HCT116 (cell line): ENCODE results near the gene C3orf70. TPM values are rescaled to one million over a fixed set of nuclear protein-coding genes. Genes with fewer than 3 reads are reported as not detected.

Experiments used
- ATAC-seq: fragments of 200-7000 bp; cut with Tn5 transposase; 2 replicates; pipeline ENCODE4 v1.9.1; 2020; ENCODE audit warnings: mild to moderate bottlenecking, moderate library complexity
- BruUV-seq: library from RNA; stranded (reverse); fragments of 400-500 nt; replicated peaks from 2 replicates; lab custom pipeline; 2021; lab: Mats Ljungman, UMichigan
- CTCF ChIA-PET: fragments of 300-600 bp; sonication (Branson Sonifier 250); formaldehyde crosslinking; loops from one replicate; lab custom pipeline; 2021; ENCODE audit warnings: antibody characterized with exemption; lab: Charles Lee
- POLR2A ChIA-PET: fragments of 300-600, 350-600 bp; sonication (Branson Sonifier 250); formaldehyde crosslinking; loops from one replicate; lab custom pipeline; 2021; ENCODE audit warnings: antibody characterized with exemption; lab: Charles Lee
- RAD21 ChIA-PET, 2 experiments: fragments of 300-600 bp; sonication (Branson Sonifier 250); formaldehyde crosslinking; loops; one replicate each; lab custom pipeline; 2023; ENCODE audit warnings: low total read pairs in 2 of 2; ENCODE audit not compliant: uncharacterized antibody in 2 of 2, unreplicated experiment in 2 of 2, low non-redundant PET in 1 of 2; lab: Charles Lee
- DNase-seq: peaks from one replicate; pipeline ENCODE4 v3.0.0-alpha.2; 2010; ENCODE audit warnings: low read depth, low spot score
- H2AFZ ChIP-seq: fragments of 200-600 bp; shearing (Covaris generic), sonication (generic); 2 replicates; pipeline ENCODE4 v1.6.1; 2017; ENCODE audit warnings: low read depth, mixed run types, mixed read lengths, antibody characterized with exemption, low read length; ENCODE audit not compliant: poor library complexity, severe bottlenecking
- H3K27ac ChIP-seq: 2 replicates; pipeline ENCODE4 v1.5.1; 2012; ENCODE audit warnings: low read depth, low read length
- H3K27me3 ChIP-seq: fragments of 200-600 bp; sonication (generic); 2 replicates; pipeline ENCODE4 v1.6.1; 2016; ENCODE audit warnings: mixed run types, low read length, mixed read lengths; ENCODE audit not compliant: insufficient read depth
- H3K36me3 ChIP-seq, 2 experiments: fragments of 200-500 bp in 1 of 2; fragments of 200-600 bp in 1 of 2; sonication (Bioruptor generic) in 1 of 2; sonication (generic) in 1 of 2; 2 replicates each; pipeline versions ENCODE4 v1.5.1 to v1.6.1; 2014 to 2016; ENCODE audit warnings: low read length in 2 of 2, inconsistent platforms in 1 of 2, mixed read lengths in 1 of 2, mixed run types in 1 of 2; ENCODE audit not compliant: insufficient read depth in 2 of 2, control insufficient read depth in 1 of 2
- H3K4me1 ChIP-seq, 2 experiments: fragments of 200-600 bp in 1 of 2; sonication (generic) in 1 of 2; 2 replicates each; pipeline versions ENCODE4 v1.5.1 to v1.6.1; 2012 to 2017; ENCODE audit warnings: low read length in 2 of 2, inconsistent platforms in 1 of 2, mild to moderate bottlenecking in 1 of 2, mixed read lengths in 1 of 2, mixed run types in 1 of 2, moderate library complexity in 1 of 2; ENCODE audit not compliant: insufficient read depth in 2 of 2, control insufficient read depth in 1 of 2
- H3K4me2 ChIP-seq: fragments of 200-600 bp; sonication (generic); 2 replicates; pipeline ENCODE4 v1.6.1; 2017; ENCODE audit warnings: mixed run types, low read length, mixed read lengths
- H3K4me3 ChIP-seq, 2 experiments: fragments of 200-600 bp in 1 of 2; sonication (generic) in 1 of 2; replicated peaks in 1 of 2; 2 replicates each; pipeline ENCODE4 v1.5.1; 2011 to 2016; ENCODE audit warnings: low read length in 2 of 2, control low read depth in 1 of 2, low read depth in 1 of 2, mild to moderate bottlenecking in 1 of 2, mixed read lengths in 1 of 2, mixed run types in 1 of 2
- H3K79me2 ChIP-seq: fragments of 200-600 bp; sonication (generic); 2 replicates; pipeline ENCODE4 v1.6.1; 2017; ENCODE audit warnings: mild to moderate bottlenecking, mixed run types, low read length, moderate library complexity, mixed read lengths; ENCODE audit not compliant: insufficient read depth
- H3K9ac ChIP-seq: fragments of 200-600 bp; sonication (generic); 2 replicates; pipeline ENCODE4 v1.6.1; 2016; ENCODE audit warnings: low read length, mixed read lengths
- H3K9me2 ChIP-seq: fragments of 200-600 bp; sonication (generic), shearing (Covaris generic); 2 replicates; pipeline ENCODE4 v1.6.1; 2017; ENCODE audit warnings: mixed run types, mild to moderate bottlenecking, moderate library complexity; ENCODE audit not compliant: insufficient read depth
- H3K9me3 ChIP-seq, 2 experiments: fragments of 200-500 bp in 1 of 2; fragments of 200-600 bp in 1 of 2; sonication (Bioruptor generic) in 1 of 2; sonication (generic) in 1 of 2; 2 replicates each; pipeline ENCODE4 v1.6.1; 2014 to 2017; ENCODE audit warnings: low read length in 2 of 2, mixed read lengths in 2 of 2, inconsistent platforms in 1 of 2, low read depth in 1 of 2, mild to moderate bottlenecking in 1 of 2, mixed run types in 1 of 2, moderate library complexity in 1 of 2; ENCODE audit not compliant: control insufficient read depth in 1 of 2, insufficient read depth in 1 of 2
- H4K20me1 ChIP-seq: fragments of 200-600 bp; sonication (generic), shearing (Covaris generic); 2 replicates; pipeline ENCODE4 v1.6.1; 2017; ENCODE audit warnings: mixed run types, mild to moderate bottlenecking, moderate library complexity; ENCODE audit not compliant: insufficient read depth
- ATF3 ChIP-seq: IDR thresholded peaks from 2 replicates; pipeline ENCODE4 v1.6.1; 2012
- CEBPB ChIP-seq: IDR thresholded peaks from 2 replicates; pipeline ENCODE4 v1.6.1; 2012; ENCODE audit warnings: low read depth
- EZH2phosphoT487 ChIP-seq: fragments of 200-600 bp; IDR thresholded peaks from 2 replicates; pipeline ENCODE4 v1.6.1; 2018; ENCODE audit warnings: antibody characterized with exemption, borderline replicate concordance
- JUND ChIP-seq: IDR thresholded peaks from 2 replicates; pipeline ENCODE4 v1.6.1; 2012
- RAD21 ChIP-seq: IDR thresholded peaks from 2 replicates; pipeline ENCODE4 v1.6.1; 2012; ENCODE audit warnings: low read depth, mild to moderate bottlenecking
- TCF7L2 ChIP-seq: IDR thresholded peaks from 2 replicates; pipeline ENCODE4 v1.7.0; 2011; ENCODE audit warnings: borderline replicate concordance, inconsistent platforms; ENCODE audit not compliant: insufficient read depth, insufficient read length; ENCODE audit errors: extremely low read depth
- ZBTB33 ChIP-seq: IDR thresholded peaks from 2 replicates; pipeline ENCODE4 v1.6.1; 2011; ENCODE audit warnings: mild to moderate bottlenecking, low read length, moderate library complexity; ENCODE audit not compliant: insufficient replicate concordance; ENCODE audit errors: extremely low read depth
- ZFX ChIP-seq: fragments of 450-650 bp; IDR thresholded peaks from 2 replicates; pipeline ENCODE4 v1.6.1; 2017
- ZNF274 ChIP-seq: fragments of 200-500 bp; sonication (Bioruptor generic); IDR thresholded peaks from 2 replicates; pipeline ENCODE4 v1.6.1; 2014; ENCODE audit warnings: mild to moderate bottlenecking, low read depth, low read length, inconsistent platforms
- intact Hi-C: fragments of 100-400 bp; cut with micrococcal nuclease; formaldehyde crosslinking; loops from 2 replicates; pipeline ENCODE4 v1.10.0; 2022
- total RNA-seq: library from RNA; stranded (reverse); gene quantifications from one replicate; pipeline ENCODE4 v1.2.1, GENCODE V29; 2021; ENCODE audit not compliant: unreplicated experiment

Gene C3orf70
- total RNA-seq, 1 experiment from 2014 or later = not detected

GRCh38 chr3:185144784-185145183 is 8.1 kb downstream of the C3orf70 start:
- no TSS peak for BruUV-seq
- POLR2A ChIA-PET = no interaction called here
- RAD21 ChIA-PET = no interaction called here
- H3K27me3 ChIP-seq = peaks cover 28% of the 10 kb centered on the region
- no peaks in the 10 kb centered on the region for H4K20me1 ChIP-seq
- no peak for DNase-seq
- H3K27ac ChIP-seq = no peak overlapping the region
- no peak overlapping the region for H2AFZ ChIP-seq
- no peaks in the 10 kb centered on the region for H3K9me2 ChIP-seq
- no peaks in the 10 kb centered on the region for H3K4me1 ChIP-seq
- no peak for TF ChIP-seq ZFX
- TF ChIP-seq TCF7L2 = no peak
- no peak for TF ChIP-seq ZBTB33
- TF ChIP-seq EZH2phosphoT487 = no peak
- TF ChIP-seq JUND = no peak
- TF ChIP-seq ATF3 = no peak
- TF ChIP-seq RAD21 = no peak
- CTCF ChIA-PET = no interaction called here
- no peak overlapping the region for H3K4me2 ChIP-seq
- no peak overlapping the region for H3K4me3 ChIP-seq
- no peaks in the 10 kb centered on the region for H3K36me3 ChIP-seq
- no peaks in the 10 kb centered on the region for H3K79me2 ChIP-seq
- no peak for ATAC-seq
- H3K9me3 ChIP-seq = no peaks in the 10 kb centered on the region
- intact Hi-C loops = no loop called here
- H3K9ac ChIP-seq = no peak overlapping the region

GRCh38 chr3:185137821-185138220 is 15.0 kb downstream of the C3orf70 start:
- Histone ChIP-seq H3K4me2 (no peak overlapping the region), H4K20me1 (no peaks in the 10 kb centered on the region), H3K4me1 (no peaks in the 10 kb centered on the region), H3K27ac (no peak overlapping the region), H2AFZ (no peak overlapping the region), H3K27me3 (no peaks in the 10 kb centered on the region), H3K9me2 (no peaks in the 10 kb centered on the region), H3K9ac (no peak overlapping the region), H3K36me3 (no peaks in the 10 kb centered on the region), H3K4me3 (no peak overlapping the region), H3K9me3 (no peaks in the 10 kb centered on the region), H3K79me2 (no peaks in the 10 kb centered on the region)
- intact Hi-C loops = no loop called here
- POLR2A ChIA-PET = no interaction called here
- no peak for DNase-seq
- RAD21 ChIA-PET = no interaction called here
- TF ChIP-seq ZNF274 = no peak
- no peak for TF ChIP-seq CEBPB
- TF ChIP-seq EZH2phosphoT487 = no peak
- no peak for ATAC-seq
- no TSS peak for BruUV-seq
- CTCF ChIA-PET = no interaction called here
